Mucosa of descending colon (tissue), 3 donors: ENCODE measurements around the gene DKKL1. TPM values are rescaled to one million over a fixed set of nuclear protein-coding genes. Genes with fewer than 3 reads are reported as not detected.

Experiments
- ATAC-seq: fragments of 200-7000 bp; cut with Tn5 transposase; one replicate; pipeline ENCODE4 v1.9.1; 2020; ENCODE audit warnings: mild to moderate bottlenecking, moderate library complexity
- DNase-seq, 3 donors: peaks; one replicate each; pipeline ENCODE4 v3.0.0-alpha.2; 2020
- H3K36me3 ChIP-seq: fragments of 200-600 bp; one replicate; pipeline ENCODE4 v1.8.0; 2021; ENCODE audit warnings: low read depth, mild to moderate bottlenecking
- H3K4me1 ChIP-seq: fragments of 200-600 bp; one replicate; pipeline ENCODE4 v1.8.0; 2021; ENCODE audit warnings: low read depth, mild to moderate bottlenecking
- H3K4me3 ChIP-seq: fragments of 200-600 bp; one replicate; pipeline ENCODE4 v1.8.0; 2021; ENCODE audit warnings: mild to moderate bottlenecking
- H3K9me3 ChIP-seq: fragments of 200-600 bp; one replicate; pipeline ENCODE4 v1.8.0; 2021; ENCODE audit warnings: mild to moderate bottlenecking
- CTCF ChIP-seq: fragments of 200-600 bp; IDR thresholded peaks from one replicate; pipeline ENCODE4 v1.8.0; 2022; ENCODE audit warnings: antibody characterized with exemption, mild to moderate bottlenecking
- intact Hi-C, 2 donors: fragments of 100-400 bp; cut with DNase I in 1 of 2; cut with micrococcal nuclease in 1 of 2; formaldehyde crosslinking; loops; one replicate each; pipeline versions ENCODE4 v1.11.0 to v1.11.1; 2022; cut with DNase I, micrococcal nuclease
- total RNA-seq, 3 donors: library from RNA; stranded (reverse); fragmentation: NEBNext Ultra II Directional in 2 of 3; extraction: Animal tissue kit (Norgen Biotek cat#: 25700) in 2 of 3; gene quantifications; one replicate each; pipeline versions ENCODE4 v1.2.1 to v1.2.4, GENCODE V29; 2021 to 2023
- donor health status: DM: no; HTN: no; CAD: no; lungs with moderate emphysema.
- donor health status: DM: no; HTN: no; CAD: no.
- donor health status: DM: no; HTN: yes; CAD: no.

DKKL1 gene
- total RNA-seq, 3 donors from 2014 or later, result 0.44 TPM; not detected in 2

GRCh38 chr19:49333418-49333805 is 30.3 kb upstream of the DKKL1 start:
- ATAC-seq (no peak), DNase-seq (no peak)
- Histone ChIP-seq H3K4me1 (peaks cover under 1% of the 10 kb centered on the region), H3K36me3 (no peaks in the 10 kb centered on the region), H3K4me3 (no peak overlapping the region), H3K9me3 (no peaks in the 10 kb centered on the region)
- intact Hi-C loops, result no loop called here
- no peak for TF ChIP-seq CTCF

- Histone ChIP-seq H3K9me3 (no peaks in the 10 kb centered on the region), H3K36me3 (no peaks in the 10 kb centered on the region), H3K4me1 (peaks cover 4% of the 10 kb centered on the region), H3K4me3 (no peak overlapping the region)
- intact Hi-C loops, result no loop called here
- DNase-seq (peak; percentile 42 to 90 (median 64)), ATAC-seq (peak; percentile 71)
- no peak for TF ChIP-seq CTCF
These were observed 29.8 kb upstream of the DKKL1 start for GRCh38 chr19:49333811-49334288.

DNA sequence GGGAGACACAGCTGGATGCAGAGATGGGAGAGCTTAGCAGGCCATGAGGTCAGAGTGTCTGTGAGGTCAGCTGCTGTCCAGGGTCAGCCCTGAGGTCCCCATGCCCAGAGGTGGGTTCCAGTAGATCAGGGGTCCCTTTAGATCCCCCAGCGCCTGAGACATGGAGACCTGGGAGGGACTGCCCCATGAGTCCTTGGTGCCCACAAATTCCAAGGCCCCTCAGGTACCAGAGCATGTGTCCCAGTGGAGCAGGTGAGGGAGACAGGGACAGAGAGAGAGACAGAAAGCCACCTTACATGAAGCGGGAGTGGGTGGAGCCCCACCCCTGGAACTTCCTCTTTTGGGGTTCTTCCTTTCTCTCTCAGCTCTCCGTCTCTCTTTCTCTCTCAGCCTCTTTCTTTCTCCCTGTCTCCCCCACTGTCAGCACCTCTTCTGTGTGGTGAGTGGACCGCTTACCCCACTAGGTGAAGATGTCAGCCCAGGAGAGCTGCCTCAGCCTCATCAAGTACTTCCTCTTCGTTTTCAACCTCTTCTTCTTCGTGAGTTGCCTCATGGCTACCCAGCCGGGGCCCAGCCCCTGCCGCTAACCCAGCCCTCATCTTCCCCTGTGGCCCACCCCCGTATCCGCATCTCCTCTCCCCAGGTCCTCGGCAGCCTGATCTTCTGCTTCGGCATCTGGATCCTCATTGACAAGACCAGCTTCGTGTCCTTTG is 28.4 kb upstream of the DKKL1 start, which contains the start of gene CD37:
CD37 (plus strand) TSS at position 336 of the 713 bp plus-strand sequence; CDS start at position 471, 135 bp downstream.
- H3K4me1 ChIP-seq, result peaks cover 16% of the 10 kb centered on the region
- H3K4me3 ChIP-seq, result no peak within 1 kb of the TSS
- intact Hi-C loops, result no loop called here
- H3K36me3 ChIP-seq, result no peaks in the 10 kb centered on the region
- no peaks in the 10 kb centered on the region for H3K9me3 ChIP-seq
- DNase-seq (peak in 1 of 3 donors; percentile 48), ATAC-seq (peak; percentile 3)
- no peak for TF ChIP-seq CTCF

DNA sequence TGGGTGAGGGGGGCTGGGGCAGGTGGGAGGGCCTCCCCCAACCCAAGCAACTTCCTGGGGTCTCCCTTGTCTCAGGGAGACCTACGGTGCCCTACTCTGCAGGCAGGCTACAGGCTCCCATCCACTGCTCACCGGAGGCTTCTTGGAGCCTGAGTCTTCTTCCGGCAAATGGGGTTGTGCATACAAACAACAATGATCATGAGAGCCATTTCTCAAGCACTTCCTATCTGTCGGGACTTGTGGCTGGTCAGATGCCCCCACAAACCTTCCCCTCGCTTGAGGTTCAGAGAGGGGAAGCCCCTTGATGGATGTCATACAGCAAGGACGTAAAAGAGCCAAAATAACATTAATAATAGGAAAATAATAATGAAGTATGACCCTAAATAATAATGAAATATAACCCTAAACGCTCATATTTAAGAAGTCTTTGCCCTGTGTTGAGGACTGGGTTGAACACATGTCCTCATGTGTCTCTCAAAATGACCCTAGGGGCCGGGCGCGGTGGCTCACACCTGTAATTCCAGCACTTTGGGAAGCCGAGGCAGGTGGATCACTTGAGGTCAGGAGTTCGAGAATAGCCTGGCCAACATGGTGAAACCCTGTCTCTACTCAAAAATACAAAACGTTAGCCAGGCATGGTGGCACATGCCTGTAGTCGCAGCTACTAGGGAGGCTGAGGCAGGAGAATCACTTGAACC is 27.7 kb upstream of the DKKL1 start:
- no peak overlapping the region for H3K4me3 ChIP-seq

More for the DNA sequence above, 27.7 kb upstream of the DKKL1 start:
- ATAC-seq (no peak), DNase-seq (no peak)
- Histone ChIP-seq H3K9me3 (no peaks in the 10 kb centered on the region), H3K4me1 (peaks cover 19% of the 10 kb centered on the region), H3K36me3 (no peaks in the 10 kb centered on the region)
- intact Hi-C loops, result no loop called here
- TF ChIP-seq CTCF, result no peak
